NCI-H187 (cell line): ENCODE data around the gene PROCA1.
"Not testable (repeated sequence)": the region's sequence is repeated elsewhere in the genome, so short reads cannot be mapped to it uniquely, and the experiment has no call there.

Experiments used
- DNase-seq, 2 experiments: peaks; one replicate each; lab custom pipeline; 2025; lab: John Stamatoyannopoulos, UW

The PROCA1 gene

DNA sequence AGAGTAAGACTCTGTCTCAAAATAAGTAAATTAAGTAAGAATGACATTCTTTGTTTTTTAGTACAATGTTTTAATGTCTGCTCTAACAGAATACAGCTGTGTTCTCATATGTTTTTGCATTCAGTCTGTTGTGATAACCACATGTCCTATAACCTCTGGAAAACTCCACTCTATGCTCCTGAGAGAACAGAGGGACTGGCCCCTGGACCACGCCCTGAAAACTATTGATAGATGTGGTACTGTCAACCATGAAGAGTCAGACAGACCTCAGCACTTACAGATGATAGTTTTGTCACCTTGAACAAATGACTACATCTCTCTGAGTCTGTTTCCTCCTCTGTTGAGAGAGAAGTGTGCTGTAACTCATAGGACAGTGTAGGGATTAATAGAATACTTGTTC lies 41.8 kb downstream of the PROCA1 start:
- DNase-seq: no peak

DNA sequence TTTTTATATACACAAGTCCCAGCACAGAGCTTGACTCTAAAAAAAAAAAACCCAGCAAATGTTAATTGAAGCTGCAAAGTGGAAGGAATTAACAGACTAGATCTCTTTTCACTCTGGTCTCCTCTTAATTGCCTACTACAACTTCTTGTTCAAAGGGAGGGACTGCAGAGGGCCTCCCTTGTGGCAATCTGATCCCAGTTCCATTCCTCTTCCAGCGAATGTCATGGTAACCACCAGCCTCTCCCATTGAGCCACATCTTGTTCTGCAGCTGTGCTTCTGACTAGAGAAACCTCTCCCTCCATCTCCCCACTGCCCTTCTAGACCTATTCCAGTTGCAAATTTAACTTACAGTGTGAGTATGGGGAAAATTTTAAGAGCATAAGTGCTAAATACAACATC lies 43.8 kb downstream of the PROCA1 start:
- no peak for DNase-seq

DNA sequence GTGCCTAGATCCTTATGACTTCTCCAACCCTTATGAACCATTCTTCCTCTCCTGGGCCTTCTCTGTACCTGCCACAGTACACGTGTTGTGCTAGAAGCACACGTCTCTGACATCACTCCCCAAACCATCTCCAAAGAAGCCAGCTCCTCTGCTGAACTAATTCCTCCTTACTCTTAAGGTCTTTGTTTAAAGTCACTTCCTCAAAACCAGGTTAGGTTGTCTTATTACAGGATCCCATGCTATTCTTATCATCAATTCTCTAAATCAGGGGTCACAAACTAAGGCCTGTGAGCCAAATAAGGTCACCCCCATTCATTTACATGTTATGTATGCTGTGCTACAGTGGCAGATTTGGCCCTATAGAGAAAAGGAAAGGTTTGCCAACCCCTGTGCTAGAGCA lies 45.7 kb downstream of the PROCA1 start:
- no peak for DNase-seq

DNA sequence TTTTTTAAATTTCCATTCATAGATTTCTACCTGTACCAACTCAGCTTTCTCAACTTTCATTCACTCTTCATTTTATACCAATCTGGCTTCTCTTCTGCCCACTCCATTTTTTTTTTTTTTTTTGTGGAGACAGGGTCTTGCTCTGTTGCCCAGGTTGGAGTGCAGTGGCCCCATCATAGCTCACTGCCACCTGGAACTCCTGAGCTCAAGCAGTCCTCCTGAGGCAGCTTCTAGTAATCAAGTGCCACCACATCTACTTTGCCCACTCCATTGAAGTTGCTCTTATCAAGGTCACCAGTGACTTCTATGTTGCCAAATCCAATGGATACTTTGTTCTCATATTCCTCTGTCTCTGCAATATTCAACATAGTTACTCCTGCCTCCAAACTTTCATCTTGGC lies 48.0 kb downstream of the PROCA1 start:
- no peak for DNase-seq

DNA sequence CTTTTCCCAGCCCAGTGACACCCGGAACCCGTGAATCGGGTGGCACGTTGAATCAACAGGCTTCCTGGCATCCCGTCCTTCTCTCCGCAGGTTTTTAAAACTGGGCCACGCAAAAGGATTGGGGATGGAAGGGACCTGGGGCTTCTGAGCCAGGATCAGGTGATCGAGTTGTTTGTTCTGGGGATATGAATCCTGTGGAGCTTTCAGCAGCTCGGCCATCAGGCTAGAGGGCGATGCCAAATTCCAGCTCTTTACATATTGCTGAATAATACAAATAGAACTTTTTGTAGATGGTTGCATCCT lies 49.2 kb downstream of the PROCA1 start:
- DNase-seq: no peak

DNA sequence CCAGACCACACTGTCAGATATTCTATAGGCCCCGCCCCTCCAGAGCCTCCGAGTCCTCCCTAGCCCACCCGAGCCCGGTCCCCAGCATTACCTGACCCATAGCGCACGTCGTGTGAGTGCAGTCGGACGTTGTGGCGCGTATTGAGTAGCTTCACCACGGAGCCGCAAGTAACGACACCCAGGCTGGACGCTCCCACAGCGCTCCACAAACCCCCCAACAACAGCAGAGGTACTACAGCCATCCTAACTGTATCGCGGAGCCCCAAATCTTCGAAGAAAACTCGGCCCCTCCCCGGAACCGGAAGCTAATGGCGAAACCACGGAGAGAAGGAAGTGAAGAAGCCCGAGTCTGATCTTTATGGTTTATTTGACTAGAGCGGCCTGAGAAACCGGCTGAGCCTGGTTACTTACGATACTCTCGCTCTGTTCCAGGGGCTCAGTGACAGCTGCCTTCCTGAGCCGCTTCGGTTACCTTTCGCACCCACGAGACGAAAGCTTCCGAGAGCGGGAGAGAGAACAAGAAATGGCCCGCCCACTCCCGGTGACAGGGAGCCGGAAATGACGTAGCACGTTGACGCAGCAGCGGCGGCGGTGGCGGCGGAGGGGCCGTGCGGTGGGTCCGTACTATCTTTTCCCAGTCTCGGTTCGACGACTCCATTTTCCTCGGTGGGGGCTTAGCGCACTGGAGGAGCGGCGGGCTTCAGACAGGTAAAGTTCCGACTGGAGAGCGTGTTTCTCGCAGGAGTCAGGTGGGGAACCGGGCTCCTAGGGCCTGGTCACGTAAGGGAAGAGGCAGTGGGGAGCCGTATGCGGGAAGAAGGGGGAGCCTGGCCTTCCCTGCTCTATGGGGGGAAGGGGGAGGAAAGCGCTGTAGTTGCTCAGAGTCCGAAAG lies 49.8 kb downstream of the PROCA1 start, which contains the start of the genes SDF2 and SUPT6H:
TSS of gene SDF2 (minus strand) at position 272 of the 892 bp plus-strand sequence. CDS start at position 242, 30 bp downstream.
TSS of gene SUPT6H (plus strand) at position 571 of the 892 bp plus-strand sequence. CDS start 11,197 bp downstream, outside the sequence.
- DNase-seq: peak; percentile 46 to 92

DNA sequence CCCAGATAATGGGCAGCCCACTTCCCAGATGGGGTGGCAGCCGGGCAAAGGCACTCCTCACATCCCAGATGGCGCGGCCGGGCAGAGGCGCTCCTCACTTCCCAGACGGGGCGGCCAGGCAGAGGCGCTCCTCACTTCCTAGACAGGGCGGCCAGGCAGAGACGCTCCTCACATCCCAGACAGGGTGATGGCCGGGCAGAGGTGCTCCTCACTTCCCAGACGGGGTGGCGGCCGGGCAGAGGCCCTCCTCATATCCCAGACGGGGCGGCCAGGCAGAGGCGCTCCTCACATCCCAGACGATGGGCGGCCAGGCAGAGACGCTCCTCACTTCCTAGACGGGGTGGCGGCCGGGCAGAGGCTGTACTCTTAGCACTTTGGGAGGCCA lies 52.2 kb downstream of the PROCA1 start:
- DNase-seq: not testable (repeated sequence)

DNA sequence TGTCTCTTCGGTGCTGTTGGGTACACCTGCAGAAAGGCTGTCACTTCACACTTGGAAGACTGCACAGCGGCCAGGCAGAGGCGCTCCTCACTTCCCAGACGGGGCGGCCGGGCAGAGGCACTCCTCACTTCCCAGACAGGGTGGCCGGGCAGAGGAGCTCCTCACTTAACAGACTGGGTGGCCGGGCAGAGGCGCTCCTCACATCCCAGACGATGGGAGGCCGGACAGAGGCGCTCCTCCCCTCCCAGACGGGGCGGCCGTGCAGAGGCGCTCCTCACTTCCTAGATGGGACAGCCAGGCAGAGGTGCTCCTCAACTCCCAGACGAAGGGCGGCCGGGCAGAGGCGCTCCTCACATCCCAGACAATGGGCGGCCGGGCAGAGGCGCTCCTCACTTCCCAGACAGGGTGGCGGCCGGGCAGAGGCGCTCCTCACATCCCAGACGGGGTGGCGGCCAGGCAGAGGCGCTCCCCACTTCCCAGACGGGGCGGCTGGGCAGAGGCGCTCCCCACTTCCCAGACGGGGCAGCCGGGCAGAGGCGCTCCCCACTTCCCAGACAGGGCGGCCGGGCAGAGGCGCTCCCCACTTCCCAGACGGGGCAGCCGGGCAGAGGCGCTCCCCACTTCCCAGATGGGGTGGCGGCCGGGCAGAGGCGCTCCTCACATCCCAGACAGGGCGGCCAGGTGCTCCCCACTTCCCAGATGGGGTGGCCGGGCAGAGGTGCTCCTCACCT lies 52.8 kb downstream of the PROCA1 start:
- DNase-seq: not testable (repeated sequence)

DNA sequence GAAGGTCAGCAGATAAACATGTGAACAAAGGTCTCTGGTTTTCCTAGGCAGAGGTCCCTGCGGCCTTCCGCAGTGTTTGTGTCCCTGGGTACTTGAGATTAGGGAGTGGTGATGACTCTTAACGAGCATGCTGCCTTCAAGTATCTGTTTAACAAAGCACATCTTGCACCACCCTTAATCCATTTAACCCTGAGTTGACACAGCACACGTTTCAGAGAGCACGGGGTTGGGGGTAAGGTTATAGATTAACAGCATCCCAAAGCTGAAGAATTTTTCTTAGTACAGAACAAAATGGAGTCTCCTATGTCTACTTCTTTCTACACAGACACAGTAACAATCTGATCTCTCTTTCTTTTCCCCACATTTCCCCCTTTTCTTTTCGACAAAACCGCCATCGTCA lies 53.3 kb downstream of the PROCA1 start:
- DNase-seq: not testable (repeated sequence)

DNA sequence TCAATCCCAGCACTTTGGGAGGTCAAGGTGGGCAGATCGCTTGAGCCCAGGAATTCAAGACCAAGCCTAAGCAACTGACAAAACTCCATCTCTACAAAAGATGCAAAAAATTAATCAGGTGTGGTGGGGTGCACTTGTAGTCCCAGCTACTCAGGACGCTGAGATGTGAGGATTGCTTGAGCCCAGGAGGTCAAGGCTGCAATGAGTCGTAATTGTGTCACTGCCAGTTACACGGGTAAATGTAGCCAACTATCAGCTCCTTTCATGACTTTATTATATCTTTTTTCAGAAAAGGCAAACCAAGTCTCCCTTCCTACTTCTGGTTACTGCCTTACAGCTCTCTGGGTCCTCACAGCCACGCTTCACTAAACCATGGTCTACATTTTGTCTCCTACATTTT lies 53.9 kb downstream of the PROCA1 start:
- no peak for DNase-seq

DNA sequence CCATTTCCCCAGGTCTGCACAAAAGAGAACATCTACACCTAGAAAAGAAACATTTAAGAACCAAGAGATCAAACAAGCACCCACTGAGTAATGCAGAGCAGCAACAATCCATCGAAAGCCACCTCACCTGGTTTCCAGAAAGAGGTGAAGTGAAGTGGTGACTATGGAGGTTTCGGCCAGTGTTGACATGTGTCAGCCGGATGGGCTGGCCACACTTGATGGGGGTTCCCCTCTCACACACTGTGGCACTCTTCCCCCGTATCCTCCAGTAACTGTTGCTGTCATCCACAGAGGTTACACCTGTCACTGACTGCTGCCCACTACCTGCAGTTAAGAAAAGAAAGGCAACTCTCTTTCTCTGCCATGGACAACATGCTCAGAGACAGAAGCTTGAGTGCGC lies 56.5 kb downstream of the PROCA1 start:
- no peak for DNase-seq
